Pancreas (tissue), 10 donors: ENCODE results near the gene SLC6A11. TPM values are rescaled to one million over a fixed set of nuclear protein-coding genes. Genes with fewer than 3 reads are reported as not detected.

Source experiments
- ATAC-seq, 4 donors: fragments of 200-7000 bp; cut with Tn5 transposase; one replicate each; pipeline versions ENCODE4 v1.8.0 to v1.9.1; 2020; ENCODE audit warnings: mild to moderate bottlenecking in 4 of 4, moderate library complexity in 4 of 4
- DNase-seq, 6 donors: peaks; one replicate each; pipeline ENCODE4 v3.0.0-alpha.2; 2020
- FAIRE-seq: peaks from 2 replicates; lab custom pipeline; 2012; peaks lifted over from hg19 to GRCh38; lab: Jason Lieb, UNC
- H3K27ac ChIP-seq, 4 donors: fragments of 200-600 bp; sonication (generic); 1 replicate in 3 of 4; 2 replicates in 1 of 4; pipeline versions ENCODE4 v1.5.0 to v1.8.0; 2020
- H3K27me3 ChIP-seq, 4 donors: fragments of 200-600 bp; one replicate each; pipeline ENCODE4 v1.8.0; 2021
- H3K36me3 ChIP-seq, 3 donors: fragments of 200-600 bp; sonication (generic) in 1 of 3; one replicate each; pipeline versions ENCODE4 v1.5.0 to v1.8.0; 2020 to 2021
- H3K4me1 ChIP-seq, 3 donors: fragments of 200-600 bp; one replicate each; pipeline ENCODE4 v1.8.0; 2021
- H3K4me3 ChIP-seq, 4 donors: fragments of 200-600 bp; sonication (generic) in 2 of 4; one replicate each; pipeline versions ENCODE4 v1.5.0 to v1.8.0; 2020 to 2021
- H3K9me3 ChIP-seq, 4 donors: fragments of 200-600 bp; one replicate each; pipeline ENCODE4 v1.8.0; 2021
- WGBS, 2 donors: extraction: QIAGEN DNeasy Blood & Tissue Kit; methylation state at CpG; one replicate each; pipeline ENCODE4 v1.1.7; 2013; 5-methylcytosine and 5-hydroxymethylcytosine counted together
- intact Hi-C, 3 donors: fragments of 100-400 bp; cut with DNase I; formaldehyde crosslinking; loops; one replicate each; pipeline versions ENCODE4 v1.11.1 to v1.14.2; 2022
- polyA plus RNA-seq, 2 donors: library from polyadenylated mRNA; stranded (reverse); fragments of 200-250 nt; gene quantifications; one replicate each; pipeline ENCODE4 v1.2.3, GENCODE V29; 2013
- total RNA-seq, 6 donors: library from RNA; stranded (reverse); fragmentation: NEBNext Ultra II Directional in 4 of 6; extraction: Animal tissue kit (Norgen Biotek cat#: 25700) in 4 of 6; gene quantifications; one replicate each; pipeline versions ENCODE4 v1.2.1 to v1.2.4, GENCODE V29; 2021 to 2023
- TF ChIP-seq, protein P1 (sequence below), 4 donors: fragments of 200-600 bp; sonication (generic) in 3 of 4; IDR thresholded peaks; one replicate each; pipeline versions ENCODE4 v1.5.0 to v1.8.0; 2021; ENCODE audit warnings: antibody characterized with exemption in 4 of 4
- donor health status: healthy with polysubstance abuse.
- donor health status: DM: no; HTN: no; CAD: no; lungs with moderate emphysema.
- donor health status: DM: no; HTN: no; CAD: no.
- donor health status: control.
- donor health status: control.
- donor health status: Bipolar disorder and iron deficiency.
- donor health status: DM: yes; HTN: yes; CAD: no.
- donor health status: DM: no; HTN: no; CAD: no.
- donor health status: DM: no; HTN: no; CAD: no.
- donor health status: DM: yes; HTN: yes; CAD: no.

Gene SLC6A11
- total and polyA plus RNA-seq, 8 donors = 0.04 to 0.17 (median 0.06) TPM

DNA sequence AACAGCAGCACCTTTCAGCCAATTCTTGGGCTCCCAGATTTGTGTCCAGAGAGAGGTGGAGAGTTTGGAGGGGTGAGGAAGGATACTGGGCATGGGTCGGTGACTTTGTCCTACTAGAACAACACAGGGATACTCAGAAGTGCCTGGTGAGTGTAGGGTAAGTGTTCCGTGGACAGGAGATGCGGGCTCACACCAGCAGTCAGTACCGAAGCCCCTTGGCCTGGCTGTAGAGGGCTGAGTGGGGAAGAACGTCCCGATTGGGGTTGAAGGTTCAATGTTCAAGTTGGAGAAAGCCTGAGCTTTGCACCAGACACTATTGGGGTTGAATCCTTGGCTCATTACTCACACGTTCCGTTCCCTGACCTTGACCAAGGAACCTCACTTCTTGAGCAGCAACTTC is 40.8 kb upstream of the SLC6A11 start:
- no peak overlapping the region for H3K4me3 ChIP-seq
- no peak for ATAC-seq
- FAIRE-seq = no peak
- DNase-seq = no peak
- TF ChIP-seq, protein P1, sequence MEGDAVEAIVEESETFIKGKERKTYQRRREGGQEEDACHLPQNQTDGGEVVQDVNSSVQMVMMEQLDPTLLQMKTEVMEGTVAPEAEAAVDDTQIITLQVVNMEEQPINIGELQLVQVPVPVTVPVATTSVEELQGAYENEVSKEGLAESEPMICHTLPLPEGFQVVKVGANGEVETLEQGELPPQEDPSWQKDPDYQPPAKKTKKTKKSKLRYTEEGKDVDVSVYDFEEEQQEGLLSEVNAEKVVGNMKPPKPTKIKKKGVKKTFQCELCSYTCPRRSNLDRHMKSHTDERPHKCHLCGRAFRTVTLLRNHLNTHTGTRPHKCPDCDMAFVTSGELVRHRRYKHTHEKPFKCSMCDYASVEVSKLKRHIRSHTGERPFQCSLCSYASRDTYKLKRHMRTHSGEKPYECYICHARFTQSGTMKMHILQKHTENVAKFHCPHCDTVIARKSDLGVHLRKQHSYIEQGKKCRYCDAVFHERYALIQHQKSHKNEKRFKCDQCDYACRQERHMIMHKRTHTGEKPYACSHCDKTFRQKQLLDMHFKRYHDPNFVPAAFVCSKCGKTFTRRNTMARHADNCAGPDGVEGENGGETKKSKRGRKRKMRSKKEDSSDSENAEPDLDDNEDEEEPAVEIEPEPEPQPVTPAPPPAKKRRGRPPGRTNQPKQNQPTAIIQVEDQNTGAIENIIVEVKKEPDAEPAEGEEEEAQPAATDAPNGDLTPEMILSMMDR (IDR thresholded peaks at IDR 0.05) = no peak
- H3K27ac ChIP-seq = no peak overlapping the region
- intact Hi-C loops = no loop called here
- H3K9me3 ChIP-seq = no peaks in the 10 kb centered on the region
- H3K36me3 ChIP-seq = no peaks in the 10 kb centered on the region
- H3K4me1 ChIP-seq = no peaks in the 10 kb centered on the region
- peaks cover 0 to 6% (median 0%) of the 10 kb centered on the region in 4 donors for H3K27me3 ChIP-seq
- 47 to 49% methylated on average over 8 of the region's 8 CpGs for WGBS, 2 donors

DNA sequence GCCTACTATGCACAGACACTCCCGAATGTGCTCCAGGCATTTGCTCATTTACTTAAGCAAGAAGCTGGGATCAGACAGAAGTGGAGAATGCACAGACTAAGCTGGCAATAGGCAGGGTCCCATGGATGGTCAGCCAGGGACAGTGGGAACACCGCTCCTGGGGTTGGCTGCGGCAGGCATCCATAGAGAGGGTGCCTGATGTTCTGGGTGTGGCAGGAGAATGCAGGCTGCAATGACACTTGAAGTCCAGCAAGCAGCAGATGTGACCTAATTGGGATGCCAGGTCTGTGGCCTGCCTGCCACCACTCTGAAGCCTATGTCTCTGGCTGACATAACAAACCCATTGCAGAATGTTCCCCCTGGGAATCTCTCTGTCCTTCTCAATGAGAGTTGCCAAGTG is 40.2 kb upstream of the SLC6A11 start:
- intact Hi-C loops = no loop called here
- no peak for DNase-seq
- Histone ChIP-seq H3K27me3 (peaks cover 0 to 6% (median 0%) of the 10 kb centered on the region in 4 donors), H3K36me3 (no peaks in the 10 kb centered on the region), H3K4me1 (no peaks in the 10 kb centered on the region), H3K27ac (no peak overlapping the region), H3K9me3 (no peaks in the 10 kb centered on the region), H3K4me3 (no peak overlapping the region)
- no peak for FAIRE-seq
- TF ChIP-seq, protein P1 (IDR thresholded peaks at IDR 0.05) = no peak
- no peak for ATAC-seq
- 77 to 80% methylated on average over 3 of the region's 3 CpGs for WGBS, 2 donors

GRCh38 chr3:10777627-10778026 is 38.4 kb upstream of the SLC6A11 start:
- intact Hi-C loops = no loop called here
- FAIRE-seq (no peak), DNase-seq (no peak), ATAC-seq (no peak)
- Histone ChIP-seq H3K36me3 (no peaks in the 10 kb centered on the region), H3K27me3 (peaks cover 0 to 6% (median 0%) of the 10 kb centered on the region in 4 donors), H3K4me1 (no peaks in the 10 kb centered on the region), H3K9me3 (no peaks in the 10 kb centered on the region), H3K4me3 (no peak overlapping the region), H3K27ac (no peak overlapping the region)
- TF ChIP-seq, protein P1 (IDR thresholded peaks at IDR 0.05) = no peak
- 51 to 53% methylated on average over 2 of the region's 2 CpGs for WGBS, 2 donors

- no peak for DNase-seq
- FAIRE-seq = no peak
- no peak for ATAC-seq
- no peaks in the 10 kb centered on the region for H3K27me3 ChIP-seq
- H3K27ac ChIP-seq = no peak overlapping the region
- no peaks in the 10 kb centered on the region for H3K9me3 ChIP-seq
- no peaks in the 10 kb centered on the region for H3K4me1 ChIP-seq
- TF ChIP-seq, protein P1 (IDR thresholded peaks at IDR 0.05) = no peak
- H3K36me3 ChIP-seq = no peaks in the 10 kb centered on the region
- 66 to 73% methylated on average over 8 of the region's 8 CpGs for WGBS, 2 donors
- intact Hi-C loops = no loop called here
- no peak overlapping the region for H3K4me3 ChIP-seq
Observed at GRCh38 chr3:10778492-10779292, 37.3 kb upstream of the SLC6A11 start.

- Histone ChIP-seq H3K4me3 (no peak overlapping the region), H3K4me1 (no peaks in the 10 kb centered on the region), H3K36me3 (no peaks in the 10 kb centered on the region), H3K9me3 (no peaks in the 10 kb centered on the region), H3K27ac (no peak overlapping the region), H3K27me3 (no peaks in the 10 kb centered on the region)
- TF ChIP-seq, protein P1 (IDR thresholded peaks at IDR 0.05) = no peak
- FAIRE-seq (no peak), ATAC-seq (no peak), DNase-seq (no peak)
- WGBS, 2 donors = 36 to 50% methylated on average over 8 of the region's 8 CpGs
- intact Hi-C loops = no loop called here
Observed at GRCh38 chr3:10779293-10779805, 36.7 kb upstream of the SLC6A11 start.
